Effector CD4-positive, alpha-beta T cell (primary cell): ENCODE measurements around the gene RNF32.
A peak's percentile ranks its signal among the peaks of the same experiment; 100 is the strongest.

Experiments used
- DNase-seq: peaks from one replicate; pipeline ENCODE4 v3.0.0-alpha.2; 2020
- total RNA-seq: gene quantifications from one replicate; lab custom pipeline; 2026; lab: John Stamatoyannopoulos, UW

RNF32 gene
- total RNA-seq, result 1.7 reads per million

- DNase-seq, result peak; percentile 87
These were observed at the start of gene RNF32 for GRCh38 chr7:156640257-156640948. Gene RNF32, plus strand, starts transcription at chr7:156640774. Its CDS starts 3,104 bp downstream, at chr7:156643878.

GRCh38 chr7:156592155-156592884 lies 48.3 kb upstream of the RNF32 start:
- DNase-seq, result no peak

- DNase-seq, result no peak
These were observed 46.1 kb upstream of the RNF32 start for GRCh38 chr7:156594283-156595080.

GRCh38 chr7:156600496-156600895 lies 40.1 kb upstream of the RNF32 start:
- DNase-seq, result no peak

GRCh38 chr7:156602283-156602682 lies 38.3 kb upstream of the RNF32 start:
- no peak for DNase-seq

GRCh38 chr7:156603011-156603410 lies 37.6 kb upstream of the RNF32 start:
- no peak for DNase-seq

- DNase-seq, result no peak
These were observed 36.9 kb upstream of the RNF32 start for GRCh38 chr7:156603629-156604028.

GRCh38 chr7:156604311-156604710 lies 36.3 kb upstream of the RNF32 start:
- no peak for DNase-seq

GRCh38 chr7:156604836-156605695 lies 35.5 kb upstream of the RNF32 start:
- no peak for DNase-seq

GRCh38 chr7:156606135-156606534 lies 34.4 kb upstream of the RNF32 start:
- no peak for DNase-seq

GRCh38 chr7:156606691-156607331 lies 33.8 kb upstream of the RNF32 start:
- DNase-seq, result no peak

GRCh38 chr7:156607332-156608172 lies 33.0 kb upstream of the RNF32 start:
- DNase-seq, result no peak

GRCh38 chr7:156608173-156608478 lies 32.4 kb upstream of the RNF32 start:
- DNase-seq, result no peak

GRCh38 chr7:156609010-156609877 lies 31.3 kb upstream of the RNF32 start:
- no peak for DNase-seq

GRCh38 chr7:156610130-156610529 lies 30.4 kb upstream of the RNF32 start:
- no peak for DNase-seq

GRCh38 chr7:156610601-156611000 lies 30.0 kb upstream of the RNF32 start:
- no peak for DNase-seq

GRCh38 chr7:156611014-156612010 lies 29.3 kb upstream of the RNF32 start:
- DNase-seq, result no peak

GRCh38 chr7:156612930-156613329 lies 27.6 kb upstream of the RNF32 start:
- peak; percentile 34 for DNase-seq
